Duodenal mucosa (tissue), 2 donors: ENCODE measurements around the gene GNA15.
"Not testable (repeated sequence)": the region's sequence is repeated elsewhere in the genome, so short reads cannot be mapped to it uniquely, and the experiment has no call there.

Experiments used
- H3K27ac ChIP-seq: one replicate; pipeline ENCODE4 v1.7.0; 2013; ENCODE audit warnings: low read depth, low read length
- H3K27me3 ChIP-seq, 2 donors: one replicate each; pipeline ENCODE4 v1.7.0; 2013; ENCODE audit warnings: low read length in 2 of 2, control low read depth in 1 of 2; ENCODE audit not compliant: insufficient read depth in 2 of 2, control insufficient read depth in 1 of 2
- H3K36me3 ChIP-seq, 2 donors: one replicate each; pipeline ENCODE4 v1.7.0; 2013; ENCODE audit warnings: low read length in 2 of 2, control low read depth in 1 of 2; ENCODE audit not compliant: insufficient read depth in 2 of 2, control insufficient read depth in 1 of 2
- H3K4me1 ChIP-seq, 2 donors: one replicate each; pipeline ENCODE4 v1.7.0; 2013; ENCODE audit warnings: low read length in 2 of 2, control low read depth in 1 of 2; ENCODE audit not compliant: insufficient read depth in 2 of 2, control insufficient read depth in 1 of 2
- H3K4me3 ChIP-seq, 2 donors: one replicate each; pipeline ENCODE4 v1.7.0; 2013; ENCODE audit warnings: low read length in 2 of 2, low read depth in 1 of 2
- H3K9ac ChIP-seq, 2 donors: one replicate each; pipeline ENCODE4 v1.7.0; 2013; ENCODE audit warnings: low read length in 2 of 2, low read depth in 1 of 2
- H3K9me3 ChIP-seq, 2 donors: one replicate each; pipeline ENCODE4 v1.7.0; 2013; ENCODE audit warnings: low read length in 2 of 2, control low read depth in 1 of 2; ENCODE audit not compliant: control insufficient read depth in 1 of 2

GNA15 gene

GRCh38 chr19:3202346-3202745, 66.5 kb downstream of the GNA15 start:
- H3K27me3 ChIP-seq: no peaks in the 10 kb centered on the region
- H3K4me1 ChIP-seq: no peaks in the 10 kb centered on the region
- no peak overlapping the region for H3K27ac ChIP-seq
- no peak overlapping the region for H3K9ac ChIP-seq
- H3K36me3 ChIP-seq: peaks cover 18 to 53% of the 10 kb centered on the region in 2 donors
- no peak overlapping the region for H3K4me3 ChIP-seq
- H3K9me3 ChIP-seq: no peaks in the 10 kb centered on the region

- not testable (repeated sequence) for H3K4me1 ChIP-seq, H3K27ac ChIP-seq, H3K4me3 ChIP-seq, H3K9ac ChIP-seq, H3K9me3 ChIP-seq, H3K27me3 ChIP-seq
- H3K36me3 ChIP-seq: peaks cover 19 to 59% of the 10 kb centered on the region in 2 donors
These were observed 67.1 kb downstream of the GNA15 start for GRCh38 chr19:3202895-3203294.

GRCh38 chr19:3203805-3204645, 68.2 kb downstream of the GNA15 start:
- Histone ChIP-seq H3K4me1 (no peaks in the 10 kb centered on the region), H3K9me3 (no peaks in the 10 kb centered on the region), H3K27ac (no peak overlapping the region), H3K4me3 (no peak overlapping the region), H3K36me3 (peaks cover 21 to 56% of the 10 kb centered on the region in 2 donors), H3K27me3 (no peaks in the 10 kb centered on the region), H3K9ac (no peak overlapping the region)

- Histone ChIP-seq H3K27me3 (no peaks in the 10 kb centered on the region), H3K4me3 (no peak overlapping the region), H3K27ac (no peak overlapping the region), H3K4me1 (no peaks in the 10 kb centered on the region), H3K9ac (no peak overlapping the region), H3K36me3 (peaks cover 21 to 52% of the 10 kb centered on the region in 2 donors), H3K9me3 (no peaks in the 10 kb centered on the region)
These were observed 68.9 kb downstream of the GNA15 start for GRCh38 chr19:3204646-3205275.

- peaks cover 21 to 45% of the 10 kb centered on the region in 2 donors for H3K36me3 ChIP-seq
These were observed 70.6 kb downstream of the GNA15 start for GRCh38 chr19:3206216-3206953.

GRCh38 chr19:3207461-3208242, 71.8 kb downstream of the GNA15 start:
- Histone ChIP-seq H3K4me1 (no peaks in the 10 kb centered on the region), H3K9ac (no peak overlapping the region), H3K36me3 (peaks cover 14 to 41% of the 10 kb centered on the region in 2 donors), H3K9me3 (no peaks in the 10 kb centered on the region), H3K27ac (no peak overlapping the region), H3K27me3 (no peaks in the 10 kb centered on the region), H3K4me3 (no peak overlapping the region)

More at GRCh38 chr19:3206216-3206953, 70.6 kb downstream of the GNA15 start:
- Histone ChIP-seq H3K9ac (no peak overlapping the region), H3K9me3 (no peaks in the 10 kb centered on the region), H3K4me3 (no peak overlapping the region), H3K27me3 (no peaks in the 10 kb centered on the region), H3K4me1 (no peaks in the 10 kb centered on the region), H3K27ac (no peak overlapping the region)

- H3K27ac ChIP-seq: no peak overlapping the region
- no peak overlapping the region for H3K4me3 ChIP-seq
These were observed 72.7 kb downstream of the GNA15 start for GRCh38 chr19:3208317-3209207.

GRCh38 chr19:3210347-3211017, 74.6 kb downstream of the GNA15 start:
- H3K27me3 ChIP-seq: no peaks in the 10 kb centered on the region
- H3K27ac ChIP-seq: no peak overlapping the region
- H3K36me3 ChIP-seq: peaks cover 9 to 19% of the 10 kb centered on the region in 2 donors
- H3K9me3 ChIP-seq: no peaks in the 10 kb centered on the region
- H3K4me3 ChIP-seq: no peak overlapping the region
- H3K4me1 ChIP-seq: no peaks in the 10 kb centered on the region
- H3K9ac ChIP-seq: no peak overlapping the region

More at GRCh38 chr19:3208317-3209207, 72.7 kb downstream of the GNA15 start:
- Histone ChIP-seq H3K9ac (no peak overlapping the region), H3K27me3 (no peaks in the 10 kb centered on the region), H3K9me3 (no peaks in the 10 kb centered on the region), H3K4me1 (no peaks in the 10 kb centered on the region), H3K36me3 (peaks cover 14 to 37% of the 10 kb centered on the region in 2 donors)
